SU-DHL-6 (cell line): Measurements from ENCODE around the gene ST8SIA5.

ENCODE experiments used
- H2AFZ ChIP-seq: fragments of 200-600 bp; sonication (generic); 2 replicates; pipeline ENCODE4 v1.6.1; 2014; ENCODE audit warnings: low read depth, mild to moderate bottlenecking, moderate library complexity, mixed read lengths, antibody characterized with exemption, low read length; ENCODE audit not compliant: severe bottlenecking
- H3F3A ChIP-seq: fragments of 200-600 bp; shearing (Covaris generic); 2 replicates; pipeline ENCODE4 v1.6.0; 2016; ENCODE audit warnings: antibody characterized with exemption, mild to moderate bottlenecking; ENCODE audit not compliant: insufficient read depth
- H3K27ac ChIP-seq: fragments of 200-600 bp; sonication (generic); 2 replicates; pipeline ENCODE4 v1.5.1; 2016; ENCODE audit warnings: low read depth, mild to moderate bottlenecking, low read length, moderate library complexity, mixed read lengths
- H3K27me3 ChIP-seq: fragments of 200-600 bp; sonication (generic), shearing (Covaris generic); 2 replicates; pipeline ENCODE4 v1.6.0; 2014; ENCODE audit warnings: mild to moderate bottlenecking, low read length
- H3K36me3 ChIP-seq: fragments of 200-600 bp; sonication (generic); 2 replicates; pipeline ENCODE4 v1.6.1; 2014; ENCODE audit warnings: mild to moderate bottlenecking, low read length, mixed read lengths
- H3K4me2 ChIP-seq: fragments of 300-600, 200-600 bp; shearing (Covaris generic), sonication (generic); 2 replicates; pipeline ENCODE4 v1.6.0; 2014; ENCODE audit warnings: low read length, low read depth, mild to moderate bottlenecking; ENCODE audit not compliant: poor library complexity, severe bottlenecking
- H3K4me3 ChIP-seq: fragments of 200-600 bp; sonication (generic); 2 replicates; pipeline ENCODE4 v1.5.1; 2014; ENCODE audit warnings: antibody characterized with exemption, low read length, mild to moderate bottlenecking, mixed read lengths; ENCODE audit not compliant: insufficient read depth, poor library complexity, severe bottlenecking
- H3K79me2 ChIP-seq: fragments of 200-600 bp; sonication (generic); 2 replicates; pipeline ENCODE4 v1.6.1; 2014; ENCODE audit warnings: mild to moderate bottlenecking, low read length, moderate library complexity; ENCODE audit not compliant: insufficient read depth
- H3K9ac ChIP-seq: fragments of 200-600 bp; sonication (generic); 2 replicates; pipeline ENCODE4 v1.7.0; 2014; ENCODE audit warnings: mild to moderate bottlenecking, low read length
- H3K9me2 ChIP-seq: fragments of 200-600 bp; sonication (generic); replicated peaks from 2 replicates; pipeline ENCODE4 v1.6.1; 2014; ENCODE audit warnings: low read length; ENCODE audit not compliant: insufficient read depth
- H3K9me3 ChIP-seq: fragments of 200-600 bp; sonication (generic); 2 replicates; pipeline ENCODE4 v1.6.1; 2014; ENCODE audit warnings: low read length, mixed read lengths; ENCODE audit not compliant: insufficient read depth
- H4K20me1 ChIP-seq: fragments of 200-600 bp; sonication (generic); 2 replicates; pipeline ENCODE4 v1.6.1; 2014; ENCODE audit warnings: low read depth, mild to moderate bottlenecking, antibody characterized with exemption, low read length, moderate library complexity, mixed read lengths
- EZH2phosphoT487 ChIP-seq: fragments of 200-600 bp; sonication (generic), shearing (Covaris generic); conservative IDR thresholded peaks from 2 replicates; pipeline ENCODE4 v1.6.1; 2018; ENCODE audit warnings: mild to moderate bottlenecking, antibody characterized with exemption, low read length, moderate library complexity, mixed read lengths
- TF ChIP-seq, protein P1 (sequence below): fragments of 200-600 bp; sonication (generic); IDR thresholded peaks from one replicate; pipeline ENCODE4 v1.5.1; 2017; ENCODE audit warnings: antibody characterized with exemption, mild to moderate bottlenecking, low read length, moderate library complexity; ENCODE audit not compliant: insufficient read depth, poor library complexity, severe bottlenecking

ST8SIA5 gene

DNA sequence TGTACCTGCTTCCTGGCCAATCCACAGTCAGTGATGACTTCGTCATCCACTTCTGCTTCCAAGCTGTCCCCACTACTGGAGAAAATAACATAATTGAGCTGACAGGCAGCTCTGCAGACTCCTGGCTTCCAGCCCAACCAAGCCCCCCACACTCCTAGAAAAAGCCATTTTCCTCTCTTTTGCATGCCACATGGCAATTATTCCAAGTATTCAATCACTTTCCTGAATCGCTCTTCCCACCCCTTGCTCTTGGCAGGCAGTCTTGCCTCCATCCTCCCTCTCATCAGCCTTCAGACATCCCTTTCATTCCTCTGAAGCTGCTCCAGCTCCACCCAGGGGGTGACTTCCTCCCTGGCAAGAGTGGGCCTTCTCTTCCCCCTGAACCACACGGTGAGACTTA is 14.3 kb upstream of the ST8SIA5 start:
- no peak overlapping the region for H3K9ac ChIP-seq
- no peak overlapping the region for H3K4me3 ChIP-seq
- H3K36me3 ChIP-seq = no peaks in the 10 kb centered on the region
- H3K4me2 ChIP-seq = no peak overlapping the region
- no peaks in the 10 kb centered on the region for H4K20me1 ChIP-seq
- no peak overlapping the region for H2AFZ ChIP-seq
- H3K27ac ChIP-seq = no peak overlapping the region
- H3K79me2 ChIP-seq = no peaks in the 10 kb centered on the region
- no peaks in the 10 kb centered on the region for H3K9me2 ChIP-seq
- no peaks in the 10 kb centered on the region for H3K9me3 ChIP-seq
- TF ChIP-seq, protein P1, sequence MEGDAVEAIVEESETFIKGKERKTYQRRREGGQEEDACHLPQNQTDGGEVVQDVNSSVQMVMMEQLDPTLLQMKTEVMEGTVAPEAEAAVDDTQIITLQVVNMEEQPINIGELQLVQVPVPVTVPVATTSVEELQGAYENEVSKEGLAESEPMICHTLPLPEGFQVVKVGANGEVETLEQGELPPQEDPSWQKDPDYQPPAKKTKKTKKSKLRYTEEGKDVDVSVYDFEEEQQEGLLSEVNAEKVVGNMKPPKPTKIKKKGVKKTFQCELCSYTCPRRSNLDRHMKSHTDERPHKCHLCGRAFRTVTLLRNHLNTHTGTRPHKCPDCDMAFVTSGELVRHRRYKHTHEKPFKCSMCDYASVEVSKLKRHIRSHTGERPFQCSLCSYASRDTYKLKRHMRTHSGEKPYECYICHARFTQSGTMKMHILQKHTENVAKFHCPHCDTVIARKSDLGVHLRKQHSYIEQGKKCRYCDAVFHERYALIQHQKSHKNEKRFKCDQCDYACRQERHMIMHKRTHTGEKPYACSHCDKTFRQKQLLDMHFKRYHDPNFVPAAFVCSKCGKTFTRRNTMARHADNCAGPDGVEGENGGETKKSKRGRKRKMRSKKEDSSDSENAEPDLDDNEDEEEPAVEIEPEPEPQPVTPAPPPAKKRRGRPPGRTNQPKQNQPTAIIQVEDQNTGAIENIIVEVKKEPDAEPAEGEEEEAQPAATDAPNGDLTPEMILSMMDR = no peak
- TF ChIP-seq EZH2phosphoT487 = no peak
- H3K27me3 ChIP-seq = no peaks in the 10 kb centered on the region
- H3F3A ChIP-seq = no peaks in the 10 kb centered on the region

DNA sequence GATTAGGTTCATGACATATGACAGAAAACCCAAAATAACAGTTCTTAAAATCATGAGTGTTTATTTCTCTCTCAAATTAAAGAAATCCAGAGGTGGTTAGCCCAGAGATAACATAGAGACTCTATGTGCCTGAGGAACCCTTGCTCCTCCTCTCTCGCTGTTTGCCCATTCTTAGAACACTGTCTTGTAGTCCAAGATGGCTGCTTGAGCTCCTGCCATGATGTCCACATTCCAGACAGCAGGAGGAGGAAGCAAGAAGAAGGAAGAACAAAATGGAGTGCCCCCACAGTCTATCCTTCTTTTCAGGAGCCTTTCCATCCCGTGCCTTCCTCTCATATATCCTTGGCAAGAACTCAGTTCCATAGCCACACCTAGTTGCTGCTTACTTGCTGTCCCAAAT is 13.9 kb upstream of the ST8SIA5 start:
- Histone ChIP-seq H3K9me3 (no peaks in the 10 kb centered on the region), H3K9me2 (no peaks in the 10 kb centered on the region), H3K4me3 (no peak overlapping the region), H3K27me3 (no peaks in the 10 kb centered on the region), H3K79me2 (no peaks in the 10 kb centered on the region), H3K9ac (no peak overlapping the region), H3K4me2 (no peak overlapping the region), H3K27ac (no peak overlapping the region), H3K36me3 (no peaks in the 10 kb centered on the region), H3F3A (no peaks in the 10 kb centered on the region), H4K20me1 (no peaks in the 10 kb centered on the region), H2AFZ (no peak overlapping the region)
- TF ChIP-seq, protein P1 = no peak
- TF ChIP-seq EZH2phosphoT487 = no peak

DNA sequence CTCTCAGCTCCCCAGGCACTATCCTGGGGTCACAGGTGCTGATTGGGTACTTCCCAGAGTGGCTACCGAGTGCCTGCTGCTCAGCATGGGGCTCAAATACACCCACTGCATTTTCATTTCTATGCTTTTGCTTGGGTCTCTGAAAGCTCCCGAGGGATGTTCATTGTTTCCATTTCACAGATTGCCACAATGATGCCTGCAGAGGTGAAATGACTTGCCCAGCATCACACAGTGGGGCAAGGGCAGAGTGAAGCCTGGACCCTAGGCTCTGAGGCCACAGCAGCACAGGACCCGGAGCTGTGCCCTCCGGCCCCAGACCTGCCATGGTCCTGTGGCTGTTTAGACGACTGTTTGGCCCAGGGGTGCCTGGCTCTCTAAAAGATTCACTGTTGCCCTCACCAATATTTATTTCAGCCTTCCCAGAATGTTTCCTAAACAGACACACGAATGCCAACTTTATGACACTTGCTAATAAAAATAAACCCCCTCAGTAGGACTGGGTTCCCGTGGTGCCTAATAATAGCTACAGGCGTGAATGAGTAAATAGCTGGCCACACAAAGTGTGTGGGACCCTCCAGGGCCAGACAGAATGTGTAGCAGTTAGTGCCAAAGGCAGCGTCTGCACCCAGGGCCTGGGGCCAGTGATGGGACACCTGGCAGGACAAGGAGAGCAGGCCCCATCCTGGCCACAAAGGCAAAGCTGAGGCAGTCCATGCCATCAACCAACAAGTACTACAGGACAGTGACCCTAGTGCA is 11.5 kb upstream of the ST8SIA5 start:
- Histone ChIP-seq H4K20me1 (no peaks in the 10 kb centered on the region), H2AFZ (no peak overlapping the region), H3K27me3 (no peaks in the 10 kb centered on the region), H3F3A (no peaks in the 10 kb centered on the region), H3K9ac (no peak overlapping the region), H3K36me3 (no peaks in the 10 kb centered on the region), H3K4me3 (no peak overlapping the region), H3K4me2 (no peak overlapping the region), H3K27ac (no peak overlapping the region), H3K9me2 (no peaks in the 10 kb centered on the region), H3K9me3 (no peaks in the 10 kb centered on the region), H3K79me2 (no peaks in the 10 kb centered on the region)
- TF ChIP-seq, protein P1 = no peak
- TF ChIP-seq EZH2phosphoT487 = no peak
